ENCODE data around the gene PEG3.
"Not testable (repeated sequence)": the region's sequence is repeated elsewhere in the genome, so short reads cannot be mapped to it uniquely, and the experiment has no call there.

PEG3 gene

GRCh38 chr19:56840451-56841192 lies at the start of gene PEG3, which contains the start of gene ZIM2:
TSS of gene PEG3 (minus strand) at chr19:56840726. CDS start at chr19:56824655, 16,071 bp downstream.
TSS of gene ZIM2 (minus strand) at chr19:56840726. CDS start at chr19:56824277, 16,449 bp downstream.
- no peak for DNase-seq

GRCh38 chr19:56885173-56885985 lies 44.9 kb upstream of the PEG3 start:
- DNase-seq = no peak

- DNase-seq = no peak
Observed at GRCh38 chr19:56884441-56884840, 43.9 kb upstream of the PEG3 start.

- DNase-seq = no peak
Observed at GRCh38 chr19:56880592-56881190, 40.2 kb upstream of the PEG3 start.

- DNase-seq = no peak
Observed at GRCh38 chr19:56877069-56877715, 36.7 kb upstream of the PEG3 start.

GRCh38 chr19:56875717-56876116 lies 35.2 kb upstream of the PEG3 start:
- DNase-seq = no peak

- DNase-seq = no peak
Observed at GRCh38 chr19:56874530-56874929, 34.0 kb upstream of the PEG3 start.

- no peak for DNase-seq
Observed at GRCh38 chr19:56873493-56873892, 33.0 kb upstream of the PEG3 start.

GRCh38 chr19:56869886-56870285 lies 29.4 kb upstream of the PEG3 start:
- DNase-seq = no peak

- DNase-seq = no peak
Observed at GRCh38 chr19:56868446-56868845, 27.9 kb upstream of the PEG3 start.

GRCh38 chr19:56866538-56866937 lies 26.0 kb upstream of the PEG3 start:
- no peak for DNase-seq

GRCh38 chr19:56864443-56865125 lies 24.1 kb upstream of the PEG3 start:
- DNase-seq = no peak

- DNase-seq = no peak
Observed at GRCh38 chr19:56862741-56863140, 22.2 kb upstream of the PEG3 start.

GRCh38 chr19:56860409-56860808 lies 19.9 kb upstream of the PEG3 start:
- DNase-seq = not testable (repeated sequence)

GRCh38 chr19:56858026-56858425 lies 17.5 kb upstream of the PEG3 start:
- no peak for DNase-seq

GRCh38 chr19:56856822-56857221 lies 16.3 kb upstream of the PEG3 start:
- DNase-seq = no peak

- not testable (repeated sequence) for DNase-seq
Observed at GRCh38 chr19:56852361-56852760, 11.8 kb upstream of the PEG3 start.

GRCh38 chr19:56848166-56848565 lies 7.6 kb upstream of the PEG3 start:
- no peak for DNase-seq

- DNase-seq = no peak
Observed at GRCh38 chr19:56842412-56842811, 1.9 kb upstream of the PEG3 start.

- DNase-seq = no peak
Observed at GRCh38 chr19:56841193-56841543, 642 bp upstream of the PEG3 start.

GRCh38 chr19:56839652-56840450 lies 675 bp downstream of the PEG3 start:
- no peak for DNase-seq
